Dendritic cell treated with granulocyte-macrophage colony-stimulating factor and Interleukin-4, amounts not matched to agents 40 ng/mL and 50 ng/mL, for 4 days (primary cell): ENCODE results near the gene RET.

Source experiments
- H3K27ac Mint-ChIP-seq: one replicate; pipeline ENCODE4 v1.8.0; 2022; ENCODE audit warnings: mild to moderate bottlenecking, mixed read lengths
- H3K27me3 Mint-ChIP-seq: one replicate; pipeline ENCODE4 v1.8.0; 2022; ENCODE audit warnings: mild to moderate bottlenecking, mixed read lengths
- H3K36me3 Mint-ChIP-seq: one replicate; pipeline ENCODE4 v1.8.0; 2022; ENCODE audit warnings: low read depth, mixed read lengths
- H3K4me1 Mint-ChIP-seq: one replicate; pipeline ENCODE4 v1.8.0; 2022; ENCODE audit warnings: low read depth, mixed read lengths
- H3K4me3 Mint-ChIP-seq: one replicate; pipeline ENCODE4 v1.8.0; 2022; ENCODE audit warnings: mild to moderate bottlenecking, moderate library complexity, mixed read lengths
- H3K9me3 Mint-ChIP-seq: one replicate; pipeline ENCODE4 v1.8.0; 2022; ENCODE audit warnings: mixed read lengths
- intact Hi-C: fragments of 100-400 bp; cut with micrococcal nuclease; formaldehyde crosslinking; loops from one replicate; pipeline ENCODE4 v1.15.0; 2022

The RET gene

GRCh38 chr10:43050011-43050410 is 26.9 kb upstream of the RET start:
- H3K27ac Mint-ChIP-seq, result no peak overlapping the region
- peaks cover 9% of the 10 kb centered on the region for H3K27me3 Mint-ChIP-seq
- no peaks in the 10 kb centered on the region for H3K36me3 Mint-ChIP-seq
- H3K4me3 Mint-ChIP-seq, result no peak overlapping the region
- no peaks in the 10 kb centered on the region for H3K9me3 Mint-ChIP-seq
- no peaks in the 10 kb centered on the region for H3K4me1 Mint-ChIP-seq
- intact Hi-C loops, result no loop called here

- Mint-ChIP-seq H3K9me3 (no peaks in the 10 kb centered on the region), H3K4me3 (no peak overlapping the region), H3K27me3 (peaks cover 23% of the 10 kb centered on the region), H3K27ac (no peak overlapping the region), H3K4me1 (no peaks in the 10 kb centered on the region), H3K36me3 (no peaks in the 10 kb centered on the region)
- intact Hi-C loops, result no loop called here
Measured at GRCh38 chr10:43053825-43054224, 23.0 kb upstream of the RET start.

GRCh38 chr10:43054593-43054992 is 22.3 kb upstream of the RET start:
- H3K9me3 Mint-ChIP-seq, result no peaks in the 10 kb centered on the region
- H3K4me3 Mint-ChIP-seq, result no peak overlapping the region
- no peaks in the 10 kb centered on the region for H3K36me3 Mint-ChIP-seq
- intact Hi-C loops, result no loop called here
- peaks cover 23% of the 10 kb centered on the region for H3K27me3 Mint-ChIP-seq
- H3K27ac Mint-ChIP-seq, result no peak overlapping the region
- no peaks in the 10 kb centered on the region for H3K4me1 Mint-ChIP-seq

- H3K27me3 Mint-ChIP-seq, result peaks cover 21% of the 10 kb centered on the region
- H3K4me1 Mint-ChIP-seq, result no peaks in the 10 kb centered on the region
- no peak overlapping the region for H3K27ac Mint-ChIP-seq
- intact Hi-C loops, result no loop called here
- H3K4me3 Mint-ChIP-seq, result no peak overlapping the region
- no peaks in the 10 kb centered on the region for H3K36me3 Mint-ChIP-seq
- no peaks in the 10 kb centered on the region for H3K9me3 Mint-ChIP-seq
Measured at GRCh38 chr10:43055217-43055616, 21.7 kb upstream of the RET start.

- H3K4me1 Mint-ChIP-seq, result no peaks in the 10 kb centered on the region
- H3K36me3 Mint-ChIP-seq, result no peaks in the 10 kb centered on the region
- H3K9me3 Mint-ChIP-seq, result no peaks in the 10 kb centered on the region
- no peak overlapping the region for H3K4me3 Mint-ChIP-seq
- intact Hi-C loops, result no loop called here
- H3K27me3 Mint-ChIP-seq, result peaks cover 19% of the 10 kb centered on the region
- H3K27ac Mint-ChIP-seq, result no peak overlapping the region
Measured at GRCh38 chr10:43055991-43056567, 20.8 kb upstream of the RET start.

- H3K4me3 Mint-ChIP-seq, result no peak overlapping the region
- H3K9me3 Mint-ChIP-seq, result no peaks in the 10 kb centered on the region
- intact Hi-C loops, result no loop called here
- H3K27ac Mint-ChIP-seq, result no peak overlapping the region
- H3K27me3 Mint-ChIP-seq, result peaks cover 19% of the 10 kb centered on the region
- H3K4me1 Mint-ChIP-seq, result no peaks in the 10 kb centered on the region
- no peaks in the 10 kb centered on the region for H3K36me3 Mint-ChIP-seq
Measured at GRCh38 chr10:43056568-43057011, 20.3 kb upstream of the RET start.

GRCh38 chr10:43057231-43057711 is 19.6 kb upstream of the RET start:
- H3K4me1 Mint-ChIP-seq, result no peaks in the 10 kb centered on the region
- peaks cover 19% of the 10 kb centered on the region for H3K27me3 Mint-ChIP-seq
- H3K4me3 Mint-ChIP-seq, result no peak overlapping the region
- no peaks in the 10 kb centered on the region for H3K9me3 Mint-ChIP-seq
- no peak overlapping the region for H3K27ac Mint-ChIP-seq
- intact Hi-C loops, result no loop called here
- H3K36me3 Mint-ChIP-seq, result no peaks in the 10 kb centered on the region

- intact Hi-C loops, result no loop called here
- Mint-ChIP-seq H3K9me3 (no peaks in the 10 kb centered on the region), H3K4me3 (no peak overlapping the region), H3K4me1 (no peaks in the 10 kb centered on the region), H3K27me3 (peaks cover 15% of the 10 kb centered on the region), H3K36me3 (no peaks in the 10 kb centered on the region), H3K27ac (no peak overlapping the region)
Measured at GRCh38 chr10:43057831-43058340, 19.0 kb upstream of the RET start.

- intact Hi-C loops, result no loop called here
Measured at GRCh38 chr10:43058716-43059335, 18.0 kb upstream of the RET start.

GRCh38 chr10:43059336-43059720 is 17.5 kb upstream of the RET start:
- intact Hi-C loops, result no loop called here
- Mint-ChIP-seq H3K27me3 (peaks cover 13% of the 10 kb centered on the region), H3K27ac (no peak overlapping the region), H3K9me3 (no peaks in the 10 kb centered on the region), H3K4me1 (no peaks in the 10 kb centered on the region), H3K36me3 (no peaks in the 10 kb centered on the region), H3K4me3 (no peak overlapping the region)

More at GRCh38 chr10:43058716-43059335, 18.0 kb upstream of the RET start:
- Mint-ChIP-seq H3K4me1 (no peaks in the 10 kb centered on the region), H3K36me3 (no peaks in the 10 kb centered on the region), H3K9me3 (no peaks in the 10 kb centered on the region), H3K4me3 (no peak overlapping the region), H3K27me3 (peaks cover 13% of the 10 kb centered on the region), H3K27ac (no peak overlapping the region)

GRCh38 chr10:43059828-43060227 is 17.0 kb upstream of the RET start:
- no peaks in the 10 kb centered on the region for H3K9me3 Mint-ChIP-seq
- no peaks in the 10 kb centered on the region for H3K4me1 Mint-ChIP-seq
- no peak overlapping the region for H3K27ac Mint-ChIP-seq
- peaks cover 13% of the 10 kb centered on the region for H3K27me3 Mint-ChIP-seq
- no peak overlapping the region for H3K4me3 Mint-ChIP-seq
- H3K36me3 Mint-ChIP-seq, result no peaks in the 10 kb centered on the region
- intact Hi-C loops, result no loop called here

GRCh38 chr10:43060291-43060690 is 16.6 kb upstream of the RET start:
- intact Hi-C loops, result no loop called here
- H3K36me3 Mint-ChIP-seq, result no peaks in the 10 kb centered on the region
- H3K9me3 Mint-ChIP-seq, result no peaks in the 10 kb centered on the region
- H3K4me1 Mint-ChIP-seq, result no peaks in the 10 kb centered on the region
- peaks cover 13% of the 10 kb centered on the region for H3K27me3 Mint-ChIP-seq
- H3K27ac Mint-ChIP-seq, result no peak overlapping the region
- no peak overlapping the region for H3K4me3 Mint-ChIP-seq

GRCh38 chr10:43061331-43061730 is 15.5 kb upstream of the RET start:
- H3K27me3 Mint-ChIP-seq, result peaks cover 13% of the 10 kb centered on the region
- no peaks in the 10 kb centered on the region for H3K9me3 Mint-ChIP-seq
- intact Hi-C loops, result no loop called here
- no peak overlapping the region for H3K4me3 Mint-ChIP-seq
- H3K36me3 Mint-ChIP-seq, result no peaks in the 10 kb centered on the region
- no peak overlapping the region for H3K27ac Mint-ChIP-seq
- H3K4me1 Mint-ChIP-seq, result no peaks in the 10 kb centered on the region

- Mint-ChIP-seq H3K36me3 (no peaks in the 10 kb centered on the region), H3K27me3 (peaks cover 13% of the 10 kb centered on the region), H3K4me1 (no peaks in the 10 kb centered on the region), H3K27ac (no peak overlapping the region), H3K4me3 (no peak overlapping the region), H3K9me3 (no peaks in the 10 kb centered on the region)
- intact Hi-C loops, result no loop called here
Measured at GRCh38 chr10:43061760-43062159, 15.1 kb upstream of the RET start.
